Uterus (tissue), 4 donors: ENCODE data around the gene VAT1L. TPM values are rescaled to one million over a fixed set of nuclear protein-coding genes. Genes with fewer than 3 reads are reported as not detected.

Experiments used
- DNase-seq, 2 donors: peaks; one replicate each; pipeline ENCODE4 v3.0.0-alpha.2; 2019 to 2020
- H3K27ac ChIP-seq, 2 donors: fragments of 200-600 bp; sonication (generic); 1 replicate in 1 of 2; 2 replicates in 1 of 2; pipeline ENCODE4 v1.5.1; 2016 to 2018
- H3K27me3 ChIP-seq, 2 donors: fragments of 200-600 bp; sonication (generic); one replicate each; pipeline ENCODE4 v1.5.1; 2018 to 2019; ENCODE audit warnings: control low read depth in 1 of 2
- H3K36me3 ChIP-seq, 2 donors: fragments of 200-600 bp; sonication (generic); one replicate each; pipeline ENCODE4 v1.5.1; 2019; ENCODE audit warnings: control low read depth in 1 of 2
- H3K4me1 ChIP-seq, 2 donors: fragments of 200-600 bp; sonication (generic); one replicate each; pipeline ENCODE4 v1.5.1; 2018 to 2019; ENCODE audit warnings: control low read depth in 1 of 2
- H3K4me3 ChIP-seq, 2 donors: fragments of 200-600 bp; sonication (generic); 1 replicate in 1 of 2; 2 replicates in 1 of 2; pipeline ENCODE4 v1.5.1; 2018 to 2019; ENCODE audit warnings: mild to moderate bottlenecking in 1 of 2
- H3K9me3 ChIP-seq, 2 donors: fragments of 200-600 bp; sonication (generic); one replicate each; pipeline ENCODE4 v1.5.1; 2019; ENCODE audit warnings: control low read depth in 1 of 2
- POLR2A ChIP-seq, 2 donors: fragments of 450-650 bp; IDR thresholded peaks; one replicate each; pipeline ENCODE4 v1.6.1; 2016; ENCODE audit warnings: antibody characterized with exemption in 2 of 2, mild to moderate bottlenecking in 1 of 2, moderate library complexity in 1 of 2
- intact Hi-C: fragments of 100-400 bp; cut with DNase I; formaldehyde crosslinking; loops from one replicate; pipeline ENCODE4 v1.15.1; 2023; ENCODE audit warnings: low total_unique reads
- total RNA-seq, 4 donors: library from RNA; depleted of rRNA in 3 of 4; stranded (reverse); fragments of >200 nt in 3 of 4; gene quantifications; one replicate each; pipeline versions ENCODE4 v1.1.0 to v1.2.4, GENCODE V29; 2014 to 2023
- TF ChIP-seq, protein P1 (sequence below), 4 experiments: fragments of 200-600 bp in 2 of 4; fragments of 450-650 bp in 2 of 4; sonication (generic) in 2 of 4; IDR thresholded peaks; one replicate each; pipeline ENCODE4 v1.5.1; 2016 to 2019; ENCODE audit warnings: antibody characterized with exemption in 4 of 4, mild to moderate bottlenecking in 2 of 4, moderate library complexity in 1 of 4
- donor health status: DM: yes; HTN: yes; CAD: no.

The VAT1L gene
- total RNA-seq, 4 donors from 2014 or later: 0.29 to 3.8 (median 1.7) TPM

DNA sequence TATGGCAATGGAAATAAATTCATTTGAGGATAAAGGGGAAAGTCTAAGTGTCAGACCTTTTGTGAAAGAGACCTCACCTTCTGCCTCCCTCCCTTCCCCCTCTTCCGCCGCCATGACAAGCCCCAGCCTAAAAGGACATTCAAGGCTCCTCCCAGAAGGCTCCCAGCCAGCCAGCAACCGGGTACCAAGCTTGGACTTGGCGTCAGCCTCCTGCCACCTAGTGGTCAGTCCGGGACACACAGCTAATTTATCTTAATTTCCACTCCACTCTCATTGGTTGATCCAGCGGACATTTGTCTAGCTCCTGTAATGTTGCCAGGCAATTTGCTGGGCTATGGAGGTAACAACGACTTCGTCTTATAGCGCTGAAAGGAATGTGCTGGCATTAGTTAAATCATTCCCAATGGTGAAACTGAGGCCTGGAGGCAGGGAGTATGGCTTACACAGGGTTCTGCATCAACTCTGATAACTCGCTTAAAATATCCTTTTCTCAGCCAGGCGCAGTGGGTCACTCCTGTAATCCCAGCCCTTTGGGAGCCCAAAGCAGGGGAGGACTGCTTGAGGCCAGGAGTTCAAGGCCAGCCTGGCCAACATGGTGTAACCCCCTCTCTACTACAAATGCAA, 214.7 kb downstream of the VAT1L start:
- no peak for TF ChIP-seq POLR2A (IDR thresholded peaks at IDR 0.05)
- TF ChIP-seq, protein P1, sequence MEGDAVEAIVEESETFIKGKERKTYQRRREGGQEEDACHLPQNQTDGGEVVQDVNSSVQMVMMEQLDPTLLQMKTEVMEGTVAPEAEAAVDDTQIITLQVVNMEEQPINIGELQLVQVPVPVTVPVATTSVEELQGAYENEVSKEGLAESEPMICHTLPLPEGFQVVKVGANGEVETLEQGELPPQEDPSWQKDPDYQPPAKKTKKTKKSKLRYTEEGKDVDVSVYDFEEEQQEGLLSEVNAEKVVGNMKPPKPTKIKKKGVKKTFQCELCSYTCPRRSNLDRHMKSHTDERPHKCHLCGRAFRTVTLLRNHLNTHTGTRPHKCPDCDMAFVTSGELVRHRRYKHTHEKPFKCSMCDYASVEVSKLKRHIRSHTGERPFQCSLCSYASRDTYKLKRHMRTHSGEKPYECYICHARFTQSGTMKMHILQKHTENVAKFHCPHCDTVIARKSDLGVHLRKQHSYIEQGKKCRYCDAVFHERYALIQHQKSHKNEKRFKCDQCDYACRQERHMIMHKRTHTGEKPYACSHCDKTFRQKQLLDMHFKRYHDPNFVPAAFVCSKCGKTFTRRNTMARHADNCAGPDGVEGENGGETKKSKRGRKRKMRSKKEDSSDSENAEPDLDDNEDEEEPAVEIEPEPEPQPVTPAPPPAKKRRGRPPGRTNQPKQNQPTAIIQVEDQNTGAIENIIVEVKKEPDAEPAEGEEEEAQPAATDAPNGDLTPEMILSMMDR (IDR thresholded peaks at IDR 0.05): peak; percentile 72 to 82 (median 78)
- peak; percentile 82 to 84 for DNase-seq
- H3K27ac ChIP-seq: no peak overlapping the region
- no peaks in the 10 kb centered on the region for H3K4me1 ChIP-seq
- H3K36me3 ChIP-seq: no peaks in the 10 kb centered on the region
- intact Hi-C loops: no loop called here
- H3K4me3 ChIP-seq: no peak overlapping the region
- H3K27me3 ChIP-seq: no peaks in the 10 kb centered on the region
- H3K9me3 ChIP-seq: no peaks in the 10 kb centered on the region

DNA sequence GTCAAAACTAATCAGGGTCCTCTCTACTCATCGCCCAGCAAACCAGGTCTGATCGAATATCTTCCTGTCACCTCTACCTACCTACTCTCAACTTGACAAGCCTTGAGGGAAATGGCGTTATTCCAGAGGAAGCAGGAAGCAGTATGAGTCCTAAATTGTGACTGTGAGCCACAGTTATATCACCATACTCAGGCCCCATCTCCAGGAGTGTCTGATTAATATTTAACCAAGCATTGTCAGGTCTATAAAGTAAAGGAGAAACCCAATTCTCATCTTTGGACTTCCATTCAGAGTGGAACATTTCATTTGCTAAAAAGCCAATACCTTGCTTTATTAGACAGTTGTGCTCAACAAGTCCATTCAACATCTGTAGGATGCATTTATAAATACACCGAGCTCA, 216.2 kb downstream of the VAT1L start:
- no peak for DNase-seq
- Histone ChIP-seq H3K27ac (no peak overlapping the region), H3K27me3 (no peaks in the 10 kb centered on the region), H3K9me3 (no peaks in the 10 kb centered on the region), H3K36me3 (no peaks in the 10 kb centered on the region), H3K4me3 (no peak overlapping the region), H3K4me1 (no peaks in the 10 kb centered on the region)
- TF ChIP-seq, protein P1 (IDR thresholded peaks at IDR 0.05): no peak
- no peak for TF ChIP-seq POLR2A (IDR thresholded peaks at IDR 0.05)
- intact Hi-C loops: no loop called here

DNA sequence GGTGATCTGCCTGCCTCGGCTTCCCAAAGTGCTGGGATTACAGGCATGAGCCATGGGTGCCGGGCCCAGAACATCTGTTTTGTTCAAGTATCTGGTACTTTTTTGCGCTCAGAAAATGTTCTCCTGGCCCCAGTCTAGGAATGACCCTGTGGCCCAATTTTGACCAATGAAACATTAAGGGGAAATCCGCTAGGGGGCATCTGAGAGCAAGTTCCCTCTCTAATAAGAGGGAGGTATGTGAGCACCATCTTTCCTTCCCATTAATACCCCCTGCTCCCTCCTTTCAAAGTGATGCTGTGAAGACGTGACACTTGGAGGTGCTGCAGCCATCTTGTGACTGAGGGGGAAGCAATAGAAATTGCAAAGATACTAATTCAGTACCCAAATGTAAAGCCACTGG, 217.5 kb downstream of the VAT1L start:
- no peak for DNase-seq
- no peaks in the 10 kb centered on the region for H3K9me3 ChIP-seq
- TF ChIP-seq, protein P1 (IDR thresholded peaks at IDR 0.05): no peak
- no peak for TF ChIP-seq POLR2A (IDR thresholded peaks at IDR 0.05)
- H3K36me3 ChIP-seq: no peaks in the 10 kb centered on the region
- no peak overlapping the region for H3K27ac ChIP-seq
- H3K27me3 ChIP-seq: no peaks in the 10 kb centered on the region
- intact Hi-C loops: no loop called here
- H3K4me1 ChIP-seq: no peaks in the 10 kb centered on the region
- H3K4me3 ChIP-seq: no peak overlapping the region

DNA sequence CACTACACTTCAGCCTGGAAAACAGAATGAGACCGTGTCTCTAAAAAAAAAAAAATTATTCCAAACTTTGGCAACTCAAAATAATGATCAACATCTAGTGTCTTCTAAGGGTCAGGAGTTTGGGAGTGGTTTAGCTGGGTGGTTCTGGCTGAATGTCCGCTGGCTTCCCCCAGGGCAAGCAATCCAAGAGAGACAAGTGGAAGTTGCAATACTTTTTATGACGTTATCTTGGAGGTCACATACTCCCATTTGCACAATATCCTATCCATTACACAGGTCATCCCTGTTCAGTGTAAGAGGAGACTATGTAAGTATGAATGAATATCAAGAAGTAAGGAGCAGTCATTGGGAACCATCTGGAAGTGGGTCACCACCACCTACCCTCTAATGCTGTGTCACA, 218.8 kb downstream of the VAT1L start:
- H3K4me3 ChIP-seq: no peak overlapping the region
- intact Hi-C loops: no loop called here
- H3K36me3 ChIP-seq: no peaks in the 10 kb centered on the region
- DNase-seq: no peak
- no peak overlapping the region for H3K27ac ChIP-seq
- no peaks in the 10 kb centered on the region for H3K4me1 ChIP-seq
- no peaks in the 10 kb centered on the region for H3K9me3 ChIP-seq
- TF ChIP-seq POLR2A (IDR thresholded peaks at IDR 0.05): no peak
- TF ChIP-seq, protein P1 (IDR thresholded peaks at IDR 0.05): no peak
- H3K27me3 ChIP-seq: no peaks in the 10 kb centered on the region

DNA sequence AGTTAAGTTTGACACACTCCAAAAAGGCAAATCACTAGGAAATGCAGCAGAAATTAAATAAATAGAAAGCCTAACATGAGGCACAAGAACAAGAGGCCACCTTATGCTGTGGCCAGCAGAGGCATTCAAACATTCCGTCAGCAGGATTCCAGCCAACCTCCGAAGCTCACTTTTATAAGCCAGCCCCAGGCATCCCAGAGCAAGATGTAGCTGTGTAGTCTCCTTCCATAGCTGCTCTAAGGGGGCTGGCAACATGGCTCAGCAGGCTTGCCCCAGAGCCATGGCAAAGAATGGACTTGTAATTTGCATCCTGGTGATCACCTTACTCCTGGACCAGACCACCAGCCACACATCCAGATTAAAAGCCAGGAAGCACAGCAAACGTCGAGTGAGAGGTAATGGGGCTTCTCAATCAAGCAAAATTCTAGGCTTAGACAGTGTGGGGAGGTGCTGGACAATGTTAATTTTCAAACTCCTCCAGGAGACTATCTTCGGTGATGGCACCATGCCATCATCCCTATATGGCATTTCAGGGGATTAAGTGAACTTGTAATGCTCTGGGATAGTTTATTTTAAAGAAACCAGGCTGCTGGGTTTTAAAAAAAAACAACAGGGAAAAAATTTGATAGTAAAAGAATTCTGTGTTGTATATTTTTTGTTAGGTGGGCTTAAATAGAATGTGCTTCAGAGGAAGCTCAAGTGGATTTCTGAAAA, 234.1 kb downstream of the VAT1L start, which contains the start of gene CLEC3A:
CLEC3A (plus strand) TSS at position 202 of the 714 bp plus-strand sequence; CDS start at position 281, 79 bp downstream.
- Histone ChIP-seq H3K27ac (no peak within 1 kb of the TSS), H3K27me3 (no peaks in the 10 kb centered on the region), H3K36me3 (no peaks in the 10 kb centered on the region), H3K9me3 (no peaks in the 10 kb centered on the region), H3K4me1 (no peaks in the 10 kb centered on the region), H3K4me3 (no peak within 1 kb of the TSS)
- TF ChIP-seq POLR2A (IDR thresholded peaks at IDR 0.05): no peak
- TF ChIP-seq, protein P1 (IDR thresholded peaks at IDR 0.05): no peak
- DNase-seq: no peak
- intact Hi-C loops: no loop called here
